HepG2 (cell line): ENCODE data around the gene PARP8. TPM values are rescaled to one million over a fixed set of nuclear protein-coding genes. Genes with fewer than 3 reads are reported as not detected.
A peak's percentile ranks its signal among the peaks of the same experiment; 100 is the strongest.

ENCODE experiments used
- ATAC-seq: fragments of 200-7000 bp; cut with Tn5 transposase; 3 replicates; pipeline ENCODE4 v1.9.1; 2020; ENCODE audit warnings: mild to moderate bottlenecking, moderate library complexity
- Bru-seq: library from RNA; stranded (reverse); fragments of 400-500 nt; gene quantifications from one replicate; lab custom pipeline; 2021; lab: Mats Ljungman, UMichigan
- BruChase-seq, 2 experiments: library from RNA; stranded (reverse); fragments of 400-500 nt; gene quantifications; one replicate each; lab custom pipeline; 2021; lab: Mats Ljungman, UMichigan
- BruUV-seq: library from RNA; stranded (reverse); fragments of 400-500 nt; replicated peaks from 2 replicates; lab custom pipeline; 2021; lab: Mats Ljungman, UMichigan
- CTCF ChIA-PET: fragments of 300-600 bp; formaldehyde crosslinking; extraction: SDS; loops from one replicate; lab custom pipeline; 2021; ENCODE audit warnings: low total read pairs, inconsistent platforms, low intra/inter-chr PET ratio; lab: Yijun Ruan, JAX
- POLR2A ChIA-PET: fragments of 350-600 bp; sonication (Branson Sonifier 250); formaldehyde crosslinking; loops from one replicate; lab custom pipeline; 2020; ENCODE audit warnings: antibody characterized with exemption, inconsistent platforms; lab: Yijun Ruan, JAX
- DNase-seq: peaks from one replicate; pipeline ENCODE4 v3.0.0-alpha.2; 2015; ENCODE audit warnings: low spot score
- FAIRE-seq: peaks from 3 replicates; lab custom pipeline; 2011; peaks lifted over from hg19 to GRCh38; lab: Jason Lieb, UNC
- H2AFZ ChIP-seq: one replicate; pipeline ENCODE4 v1.6.1; 2011; ENCODE audit warnings: low read length, inconsistent platforms
- H3K27ac ChIP-seq: fragments of 300-600 bp; 3 replicates; pipeline ENCODE4 v1.8.0; 2011; ENCODE audit warnings: mixed run types, mild to moderate bottlenecking, mixed read lengths, low read length, inconsistent platforms; ENCODE audit not compliant: insufficient read depth; ENCODE audit errors: extremely low read length
- H3K27me3 ChIP-seq, 2 experiments: fragments of 200-600 bp in 1 of 2; 2 replicates in 1 of 2; 3 replicates in 1 of 2; pipeline versions ENCODE4 v1.6.0 to v1.8.0; 2011; ENCODE audit warnings: low read length in 2 of 2, mild to moderate bottlenecking in 2 of 2, moderate library complexity in 2 of 2, inconsistent platforms in 1 of 2; ENCODE audit not compliant: insufficient read depth in 2 of 2, control insufficient read depth in 1 of 2
- H3K36me3 ChIP-seq, 2 experiments: fragments of 200-600 bp in 1 of 2; replicated peaks in 1 of 2; 2 replicates in 1 of 2; 3 replicates in 1 of 2; pipeline versions ENCODE4 v1.5.1 to v1.8.0; 2011; ENCODE audit warnings: low read length in 2 of 2, inconsistent platforms in 1 of 2; ENCODE audit not compliant: insufficient read depth in 2 of 2, control insufficient read depth in 1 of 2
- H3K4me1 ChIP-seq: 2 replicates; pipeline ENCODE4 v1.5.1; 2012; ENCODE audit warnings: low read length, inconsistent platforms; ENCODE audit not compliant: insufficient read depth
- H3K4me2 ChIP-seq: 2 replicates; pipeline ENCODE4 v1.6.0; 2011; ENCODE audit warnings: low read depth, low read length, inconsistent platforms
- H3K4me3 ChIP-seq, 3 experiments: fragments of 200-600 bp in 1 of 3; sonication (generic), shearing (Covaris generic) in 1 of 3; replicated peaks in 1 of 3; 2 replicates each; pipeline ENCODE4 v1.5.1; 2011 to 2016; ENCODE audit warnings: low read length in 3 of 3, inconsistent platforms in 2 of 3, low read depth in 2 of 3, mild to moderate bottlenecking in 2 of 3, control low read depth in 1 of 3, mixed read lengths in 1 of 3; ENCODE audit not compliant: insufficient read depth in 1 of 3
- H3K79me2 ChIP-seq: one replicate; pipeline ENCODE4 v1.6.1; 2011; ENCODE audit warnings: low read length, inconsistent platforms; ENCODE audit not compliant: insufficient read depth
- H3K9ac ChIP-seq: 2 replicates; pipeline ENCODE4 v1.6.0; 2011; ENCODE audit warnings: mild to moderate bottlenecking, low read depth, low read length, inconsistent platforms; ENCODE audit not compliant: insufficient read depth
- H3K9me3 ChIP-seq: 2 replicates; pipeline ENCODE4 v1.5.1; 2012; ENCODE audit warnings: mild to moderate bottlenecking, low read length
- H4K20me1 ChIP-seq: 2 replicates; pipeline ENCODE4 v1.6.0; 2011; ENCODE audit warnings: inconsistent platforms, mild to moderate bottlenecking, low read length, moderate library complexity; ENCODE audit not compliant: insufficient read depth
- HNRNPK ChIP-seq: fragments of 200-400 bp; formaldehyde crosslinking; IDR thresholded peaks from 2 replicates; pipeline ENCODE4 v1.6.1; 2018; ENCODE audit warnings: low read length, low read depth, moderate library complexity, mild to moderate bottlenecking; ENCODE audit not compliant: poor library complexity, severe bottlenecking
- IRX3 ChIP-seq: sonication (generic); formaldehyde crosslinking; IDR thresholded peaks from 2 replicates; pipeline ENCODE4 v1.8.1; 2023; ENCODE audit warnings: mild to moderate bottlenecking, low read depth, missing genetic modification reagents, borderline replicate concordance
- SATB2 ChIP-seq: sonication (generic); formaldehyde crosslinking; IDR thresholded peaks from 2 replicates; pipeline ENCODE4 v1.5.0; 2020; ENCODE audit warnings: missing genetic modification reagents
- SNRNP70 ChIP-seq: fragments of 200-400 bp; formaldehyde crosslinking; IDR thresholded peaks from 2 replicates; pipeline ENCODE4 v1.6.1; 2017; ENCODE audit warnings: mild to moderate bottlenecking, low read depth, low read length, moderate library complexity
- TBP ChIP-seq: sonication (generic); formaldehyde crosslinking; IDR thresholded peaks from 2 replicates; pipeline ENCODE4 v1.5.0; 2020; ENCODE audit warnings: missing genetic modification reagents
- ZMYM2 ChIP-seq: sonication (generic); formaldehyde crosslinking; IDR thresholded peaks from 2 replicates; pipeline ENCODE4 v1.8.0; 2022; ENCODE audit warnings: mild to moderate bottlenecking, missing genetic modification reagents
- ZNF263 ChIP-seq: sonication (generic); formaldehyde crosslinking; IDR thresholded peaks from 2 replicates; pipeline ENCODE4 v1.4.0; 2020; ENCODE audit warnings: missing genetic modification reagents
- ZNF83 ChIP-seq: sonication (generic); formaldehyde crosslinking; IDR thresholded peaks from 2 replicates; pipeline ENCODE4 v1.4.0; 2020; ENCODE audit warnings: missing genetic modification reagents, mild to moderate bottlenecking, borderline replicate concordance
- WGBS: methylation state at CpG from one replicate; pipeline ENCODE4 v1.1.6; 2017; ENCODE audit warnings: low lambda C conversion rate; 5-methylcytosine and 5-hydroxymethylcytosine counted together
- in situ Hi-C: cut with HindIII; loops from 2 replicates; pipeline ENCODE4 v1.10.0; 2017; ENCODE audit warnings: low pct_unique_long_range_greater_than_20kb; ENCODE audit not compliant: extremely low pct_ligation_motif_present
- intact Hi-C: fragments of 100-400 bp; cut with micrococcal nuclease; formaldehyde crosslinking; loops from one replicate; pipeline ENCODE4 v1.10.0; 2022; ENCODE audit not compliant: unreplicated experiment
- long read RNA-seq, 2 experiments: library from RNA in 1 of 2; library from polyadenylated mRNA in 1 of 2; stranded (forward) in 1 of 2; unstranded in 1 of 2; transcript quantifications; one replicate each; pipeline ENCODE4 v2.0.0, GENCODE V29; 2019 to 2022
- polyA minus RNA-seq, 3 experiments: library from RNA; depleted of rRNA, polyadenylated mRNA; stranded (reverse); fragments of >200 nt; gene quantifications; 2 replicates each; pipeline ENCODE4 v1.2.3, GENCODE V29; 2011; ENCODE audit warnings: low replicate concordance in 1 of 3
- polyA plus RNA-seq, 8 experiments: library from polyadenylated mRNA; depleted of rRNA in 3 of 8; stranded (reverse) in 7 of 8; unstranded in 1 of 8; fragments of >200 nt; fragmentation: Illumina TruSeq in 4 of 8; extraction: Trizol in 4 of 8; gene quantifications; 2 replicates each; pipeline versions ENCODE4 v1.2.1 to v1.2.3, GENCODE V29; 2011 to 2016; ENCODE audit warnings: low read depth in 4 of 8, missing spikeins in 1 of 8, mixed read lengths in 1 of 8; ENCODE audit not compliant: insufficient read depth in 1 of 8
- total RNA-seq, 5 experiments: library from RNA; depleted of rRNA; stranded (reverse); fragments of >200 nt; fragmentation: Illumina TruSeq; extraction: Trizol; gene quantifications; 2 replicates each; pipeline ENCODE4 v1.2.3, GENCODE V29; 2016; ENCODE audit warnings: low read depth in 1 of 5
- TF ChIP-seq, protein P1 (sequence below): conservative IDR thresholded peaks from 2 replicates; pipeline ENCODE4 v1.6.1; 2018; ENCODE audit warnings: missing genetic modification reagents

Gene PARP8, protein sequence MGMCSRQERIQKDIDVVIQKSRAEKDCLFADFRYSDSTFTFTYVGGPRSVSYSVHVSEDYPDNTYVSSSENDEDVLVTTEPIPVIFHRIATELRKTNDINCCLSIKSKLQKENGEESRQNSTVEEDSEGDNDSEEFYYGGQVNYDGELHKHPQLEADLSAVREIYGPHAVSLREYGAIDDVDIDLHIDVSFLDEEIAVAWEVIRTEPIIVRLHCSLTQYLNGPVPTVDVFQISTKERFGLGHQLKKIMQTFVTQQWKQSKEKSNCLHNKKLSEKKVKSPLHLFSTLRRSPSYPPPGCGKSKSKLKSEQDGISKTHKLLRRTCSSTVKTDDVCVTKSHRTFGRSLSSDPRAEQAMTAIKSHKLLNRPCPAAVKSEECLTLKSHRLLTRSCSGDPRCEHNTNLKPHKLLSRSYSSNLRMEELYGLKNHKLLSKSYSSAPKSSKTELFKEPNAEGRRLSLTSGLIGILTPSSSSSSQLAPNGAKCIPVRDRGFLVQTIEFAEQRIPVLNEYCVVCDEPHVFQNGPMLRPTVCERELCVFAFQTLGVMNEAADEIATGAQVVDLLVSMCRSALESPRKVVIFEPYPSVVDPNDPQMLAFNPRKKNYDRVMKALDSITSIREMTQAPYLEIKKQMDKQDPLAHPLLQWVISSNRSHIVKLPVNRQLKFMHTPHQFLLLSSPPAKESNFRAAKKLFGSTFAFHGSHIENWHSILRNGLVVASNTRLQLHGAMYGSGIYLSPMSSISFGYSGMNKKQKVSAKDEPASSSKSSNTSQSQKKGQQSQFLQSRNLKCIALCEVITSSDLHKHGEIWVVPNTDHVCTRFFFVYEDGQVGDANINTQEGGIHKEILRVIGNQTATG
- 0.08 and 0.29 TPM in 2 replicates for total RNA-seq (2016; rRNA removed; fragmentation: Illumina TruSeq; extraction: Trizol)
- 0.09 TPM in 1 of 2 replicates, not detected in the other for total RNA-seq (2016; cell fraction: cytosol; rRNA removed; fragmentation: Illumina TruSeq; extraction: Trizol; ENCODE audit: low read depth)
- not detected in 2 replicates for total RNA-seq (2016; cell fraction: insoluble cytoplasmic fraction; rRNA removed; fragmentation: Illumina TruSeq; extraction: Trizol)
- not detected in 2 replicates for total RNA-seq (2016; cell fraction: membrane; rRNA removed; fragmentation: Illumina TruSeq; extraction: Trizol)
- total RNA-seq (2016; cell fraction: nucleus; rRNA removed; fragmentation: Illumina TruSeq; extraction: Trizol), result 0.56 and 1.4 TPM in 2 replicates
- polyA plus RNA-seq (2011; rRNA removed), result 0.04 and 0.11 TPM in 2 replicates
- polyA plus RNA-seq (2011; cell fraction: cytosol; rRNA removed), result 0.01 TPM in 1 of 2 replicates, not detected in the other
- 0.19 and 0.21 TPM in 2 replicates for polyA plus RNA-seq (2011; cell fraction: nucleus; rRNA removed)
- not detected in 2 replicates for polyA plus RNA-seq (2012)
- polyA plus RNA-seq (2016; cell fraction: cytosol; fragmentation: Illumina TruSeq; extraction: Trizol; ENCODE audit: low read depth), result not detected in 2 replicates
- polyA plus RNA-seq (2016; cell fraction: insoluble cytoplasmic fraction; fragmentation: Illumina TruSeq; extraction: Trizol; ENCODE audit: low read depth), result not detected in 2 replicates
- polyA plus RNA-seq (2016; cell fraction: membrane; fragmentation: Illumina TruSeq; extraction: Trizol; ENCODE audit: low read depth), result not detected in 2 replicates
- polyA plus RNA-seq (2016; cell fraction: nucleus; fragmentation: Illumina TruSeq; extraction: Trizol; ENCODE audit: insufficient read depth, low read depth), result not detected in 2 replicates
- 4.1 TPM in 1 of 2 replicates, not detected in the other for polyA minus RNA-seq (2011; rRNA and poly(A)+ RNA removed; ENCODE audit: low replicate concordance)
- polyA minus RNA-seq (2011; cell fraction: cytosol; rRNA and poly(A)+ RNA removed), result not detected in 2 replicates
- 0.52 and 0.62 TPM in 2 replicates for polyA minus RNA-seq (2011; cell fraction: nucleus; rRNA and poly(A)+ RNA removed)
- percentile 20 among the genes with signal in this experiment for Bru-seq, nascent RNA
- percentile 13 among the genes with signal in this experiment for BruChase-seq, experiment 1, labeled RNA remaining after a 6-hour chase
- BruChase-seq, experiment 2, labeled RNA remaining after a 2-hour chase, result percentile 20 among the genes with signal in this experiment
- long read RNA-seq, experiment 1, result 0 reads
- long read RNA-seq, experiment 2, result 0 reads

DNA sequence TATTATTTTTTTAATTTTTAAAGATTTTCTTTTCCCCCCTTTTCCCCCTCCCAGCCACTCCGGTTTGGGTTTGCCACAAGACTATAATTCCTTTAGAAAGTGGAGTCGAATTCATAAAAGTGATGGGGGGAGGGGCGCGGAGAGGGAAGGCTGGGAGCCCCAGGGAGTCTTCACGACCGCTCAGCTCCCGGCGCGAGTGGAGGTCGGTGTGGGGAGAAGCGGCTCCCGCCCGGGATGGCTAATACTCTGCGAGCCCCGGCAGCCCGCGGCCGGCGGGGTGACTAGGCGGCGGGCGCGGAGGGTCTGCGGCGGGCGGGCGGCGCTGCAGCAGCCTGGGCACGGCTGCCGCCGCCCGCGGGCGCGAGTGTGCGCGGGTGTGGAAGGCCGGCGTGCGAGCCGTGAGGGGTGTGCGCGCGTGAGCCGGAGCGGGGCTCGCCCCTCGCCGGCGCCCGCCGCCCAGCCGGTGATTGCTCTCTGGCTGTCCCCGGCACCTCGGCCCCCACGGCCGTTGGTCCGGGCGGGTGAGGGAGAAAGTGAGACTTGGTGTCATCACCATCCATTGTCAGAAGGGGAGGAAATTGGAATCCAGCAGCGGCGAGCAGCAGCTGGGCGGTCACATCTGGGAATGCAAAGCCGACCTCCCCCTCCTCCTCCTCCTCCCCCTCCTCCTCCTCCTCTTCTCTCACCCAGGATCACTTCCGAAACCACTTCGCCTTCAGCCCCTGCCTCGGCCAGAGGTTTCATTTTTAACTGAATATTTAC, at the start of gene PARP8:
Gene PARP8 (plus strand): TSS at position 377 of the 762 bp plus-strand sequence. CDS start 459 bp downstream, outside the sequence.
- H3K9me3 ChIP-seq, result no peaks in the 10 kb centered on the region
- CTCF ChIA-PET, result no interaction called here
- intact Hi-C loops, result no loop called here

More for the DNA sequence above, at the start of gene PARP8:
- WGBS, result under 1% methylated on average over 22 of the region's 66 CpGs
- BruUV-seq, result no TSS peak
- Histone ChIP-seq H3K9ac (0 out of 2 replicates have a peak within 1 kb of the TSS, but pooled peaks have one; percentile 22), H3K27ac (no peak within 1 kb of the TSS), H3K4me3 (peak within 1 kb of the TSS; percentile 62 to 72 (median 63)), H4K20me1 (no peaks in the 10 kb centered on the region), H3K4me2 (peak within 1 kb of the TSS; percentile 94), H3K4me1 (no peaks in the 10 kb centered on the region), H2AFZ (no peak within 1 kb of the TSS), H3K79me2 (no peaks in the 10 kb centered on the region), H3K36me3 (no peaks in the 10 kb centered on the region), H3K27me3 (peaks cover 0 to 15% of the 10 kb centered on the region in 2 experiments; a peak in 2 of 5 replicates)
- TF ChIP-seq ZNF263 (CRISPR knock-in tag), result peak; percentile 51; the same call in 1 of the 2 replicates
- TF ChIP-seq SNRNP70, result no peak
- no peak for TF ChIP-seq TBP (CRISPR knock-in tag)
- TF ChIP-seq SATB2 (CRISPR knock-in tag), result no peak
- TF ChIP-seq, protein P1, sequence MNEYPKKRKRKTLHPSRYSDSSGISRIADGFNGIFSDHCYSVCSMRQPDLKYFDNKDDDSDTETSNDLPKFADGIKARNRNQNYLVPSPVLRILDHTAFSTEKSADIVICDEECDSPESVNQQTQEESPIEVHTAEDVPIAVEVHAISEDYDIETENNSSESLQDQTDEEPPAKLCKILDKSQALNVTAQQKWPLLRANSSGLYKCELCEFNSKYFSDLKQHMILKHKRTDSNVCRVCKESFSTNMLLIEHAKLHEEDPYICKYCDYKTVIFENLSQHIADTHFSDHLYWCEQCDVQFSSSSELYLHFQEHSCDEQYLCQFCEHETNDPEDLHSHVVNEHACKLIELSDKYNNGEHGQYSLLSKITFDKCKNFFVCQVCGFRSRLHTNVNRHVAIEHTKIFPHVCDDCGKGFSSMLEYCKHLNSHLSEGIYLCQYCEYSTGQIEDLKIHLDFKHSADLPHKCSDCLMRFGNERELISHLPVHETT, result no peak
- TF ChIP-seq HNRNPK, result peak; percentile 14
- TF ChIP-seq ZNF83 (CRISPR knock-in tag), result no peak
- no peak for TF ChIP-seq IRX3 (CRISPR knock-in tag)
- no peak for TF ChIP-seq ZMYM2
- DNase-seq, result no peak
- FAIRE-seq, result no peak
- POLR2A ChIA-PET, result no interaction called here
- in situ Hi-C loops, result no loop called here
- ATAC-seq, result peak; percentile 79
